Stimulated activated CD8-positive, alpha-beta memory T cell treated with anti-CD3 and anti-CD28 coated beads, Interleukin-15, amount 100 ng/mL, for 4 hours (primary cell): ENCODE data around the gene FGD5.

Experiments used
- DNase-seq, 2 donors: peaks; one replicate each; pipeline ENCODE4 v3.0.0-alpha.2; 2020; ENCODE audit warnings: low read depth in 2 of 2

FGD5 gene

DNA sequence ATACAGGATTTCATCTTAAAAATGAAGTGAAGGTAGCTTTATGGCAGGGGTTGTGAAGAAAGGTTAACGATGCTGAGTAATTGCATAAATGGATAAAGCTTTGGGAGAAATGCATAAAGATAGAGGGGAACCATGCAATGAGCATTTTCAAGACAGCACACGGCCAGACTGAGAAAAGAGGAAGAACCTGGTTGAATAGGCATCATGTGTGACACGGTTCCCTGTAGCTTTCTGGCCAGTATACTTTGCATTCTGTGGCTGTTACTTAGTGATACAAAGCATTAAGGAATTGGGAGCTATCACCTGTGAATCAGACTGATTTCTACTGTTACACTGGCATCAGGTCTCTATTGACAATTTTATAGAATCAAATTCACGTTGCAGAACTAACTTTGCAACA is 161.9 kb downstream of the FGD5 start:
- DNase-seq, result no peak
